Renal cortical epithelial cell (primary cell): ENCODE data around the gene IHH. TPM values are rescaled to one million over a fixed set of nuclear protein-coding genes. Genes with fewer than 3 reads are reported as not detected.

Experiments
- DNase-seq: peaks from one replicate; pipeline ENCODE4 v3.0.0-alpha.2; 2011; ENCODE audit warnings: low read depth
- total RNA-seq: library from RNA; depleted of rRNA; stranded (reverse); fragments of >200 nt; gene quantifications from 2 replicates; pipeline ENCODE4 v1.2.3, GENCODE V29; 2014

The IHH gene
- total RNA-seq, 1 donor from 2014 or later: 0.25 TPM

DNA sequence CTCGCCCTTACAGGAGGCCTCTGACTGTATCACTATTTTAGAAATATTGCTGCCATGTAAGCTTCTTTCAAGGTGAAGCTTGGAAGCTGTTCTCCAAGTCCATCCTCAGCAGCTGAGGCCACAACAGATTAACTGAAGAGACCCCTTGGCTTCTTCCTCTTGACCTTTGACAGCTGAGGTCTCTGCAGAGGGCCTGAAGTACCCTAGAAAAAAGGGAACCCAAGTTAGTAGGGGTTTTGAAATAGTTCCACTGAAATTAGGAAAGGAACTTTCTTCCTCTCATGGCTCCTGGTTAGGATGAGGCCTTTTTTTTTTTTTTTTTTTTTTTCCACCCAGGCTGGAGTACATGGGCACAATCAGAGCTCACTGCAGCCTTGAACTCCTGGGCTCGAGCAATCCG lies 15.5 kb upstream of the IHH start:
- no peak for DNase-seq

DNA sequence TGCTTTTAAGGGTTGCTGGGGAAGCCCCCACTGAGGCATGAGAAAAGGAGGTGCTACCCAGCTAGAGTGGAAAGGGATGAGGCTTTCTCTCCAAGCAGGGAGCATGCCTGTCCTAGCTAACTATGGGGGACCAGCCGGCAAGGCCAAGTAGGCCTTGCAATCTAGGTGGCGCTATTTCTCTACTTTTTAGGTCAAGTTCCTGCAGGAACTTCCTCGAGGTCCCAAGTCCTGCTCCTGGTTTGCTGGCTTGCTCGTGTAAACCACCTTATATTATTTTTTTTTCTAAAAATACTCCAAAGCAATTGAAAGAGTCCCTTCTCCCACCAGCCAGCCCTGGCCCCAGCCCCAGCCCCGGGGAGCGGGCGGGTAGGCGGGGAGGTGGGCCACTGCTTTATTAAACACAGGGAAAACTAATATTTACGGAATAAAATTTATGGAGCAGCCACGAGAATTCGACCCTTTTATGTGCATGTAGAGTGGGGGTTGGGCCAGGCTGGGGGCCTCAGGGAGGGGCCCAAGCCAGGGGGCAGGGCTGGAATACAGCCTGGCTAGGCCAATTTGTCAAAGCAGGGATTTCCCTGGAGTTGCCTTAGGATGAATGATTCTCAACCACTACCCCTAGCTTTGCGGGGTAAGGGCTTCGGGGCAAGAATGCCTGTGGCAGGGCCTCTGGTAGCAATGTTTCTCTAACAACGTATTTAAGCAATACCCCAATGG lies 12.8 kb upstream of the IHH start:
- DNase-seq: peak; percentile 77

DNA sequence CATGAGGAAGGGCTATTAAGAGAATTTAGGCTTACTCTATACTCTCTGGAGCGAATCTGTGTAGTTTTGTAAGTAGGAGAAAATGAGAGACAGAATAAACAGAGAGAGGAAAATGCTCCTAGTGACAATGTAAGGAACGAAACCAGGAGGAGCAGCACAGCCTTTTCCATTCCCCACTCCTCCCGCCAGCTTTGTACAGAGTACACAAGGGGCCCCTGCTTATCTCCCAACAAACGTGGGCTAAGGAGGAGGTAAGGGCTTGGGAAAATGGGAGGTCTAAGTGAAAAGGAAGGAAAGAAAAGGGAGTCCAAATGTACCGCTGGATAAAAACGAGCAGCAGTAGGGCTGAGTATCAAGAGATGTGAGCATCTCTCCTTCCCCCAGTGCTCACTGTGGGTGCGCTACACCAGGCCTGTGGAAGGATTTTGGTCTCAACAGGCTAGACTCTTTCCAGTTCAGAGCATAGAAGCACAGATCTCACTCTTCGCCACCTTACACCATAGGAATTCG lies 12.1 kb upstream of the IHH start:
- DNase-seq: no peak

DNA sequence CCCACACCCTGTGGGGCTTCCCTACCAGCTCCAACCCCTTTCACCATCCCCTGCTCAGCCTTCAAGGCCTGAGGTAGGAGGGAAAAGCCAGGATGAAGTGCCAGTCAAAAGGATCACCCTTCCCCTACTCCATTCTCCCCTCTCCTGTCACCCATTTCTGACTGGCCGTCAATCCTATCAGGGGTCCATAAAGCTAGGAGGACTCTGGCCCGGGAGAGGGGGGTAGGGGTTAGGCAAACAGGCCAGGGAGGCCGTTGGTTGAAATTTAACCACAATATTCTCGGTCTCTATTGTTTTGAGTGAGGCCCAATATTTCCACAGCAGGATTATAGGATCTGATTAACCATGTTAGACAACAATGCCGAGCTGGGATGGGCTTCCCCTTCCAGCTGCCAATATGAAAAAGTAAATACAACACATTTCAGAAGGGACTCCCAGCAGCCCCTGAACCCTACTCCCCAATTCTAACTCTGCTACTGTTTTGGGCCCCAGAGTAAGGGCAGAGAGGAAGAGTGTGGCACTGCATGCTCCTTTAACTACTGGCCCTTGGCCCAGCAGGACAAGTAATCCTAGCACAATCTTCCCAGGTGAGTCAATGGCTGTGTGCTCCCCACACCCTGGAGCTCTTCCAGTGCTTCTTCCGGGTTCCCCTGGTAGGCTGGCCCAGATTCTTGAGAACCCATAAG lies 10.6 kb upstream of the IHH start:
- peak; percentile 33 for DNase-seq

DNA sequence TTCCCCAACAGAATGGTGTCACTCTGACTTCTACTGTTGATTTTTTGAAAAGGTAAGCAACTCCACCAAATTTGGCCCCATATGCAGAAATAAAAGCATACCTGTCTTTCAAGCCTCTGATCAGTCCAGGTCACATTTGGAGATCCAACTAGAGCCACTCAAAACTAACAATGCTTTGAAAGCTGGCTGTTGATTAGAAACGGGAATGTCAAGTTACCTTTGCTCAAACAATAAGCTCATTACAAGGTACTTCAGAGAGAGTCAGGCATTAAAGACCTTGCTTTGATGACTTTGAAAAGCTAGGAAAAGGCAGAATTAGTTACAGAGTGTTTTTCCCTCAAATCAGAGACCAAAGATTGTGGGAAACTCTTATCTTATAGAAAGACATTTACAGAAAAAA lies 4.8 kb upstream of the IHH start:
- DNase-seq: no peak

DNA sequence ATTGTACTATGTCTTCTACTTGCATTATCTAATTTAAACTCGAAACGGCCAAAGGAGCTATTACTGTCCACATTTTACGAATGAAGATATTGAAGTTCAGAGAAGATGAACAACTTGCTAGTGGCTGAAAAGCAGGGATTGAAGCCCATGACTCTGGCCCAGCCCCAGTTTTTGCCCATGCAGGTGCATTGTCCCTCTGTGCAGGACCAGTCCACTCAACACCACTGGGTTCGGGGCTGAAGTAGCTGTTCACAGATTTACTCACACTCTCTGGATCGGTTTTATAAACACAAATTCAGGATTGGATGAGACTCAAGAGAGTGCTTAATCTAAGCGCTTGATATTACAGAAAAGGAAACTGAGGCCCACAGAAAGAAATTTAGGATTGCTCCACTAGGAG lies 1.4 kb upstream of the IHH start:
- no peak for DNase-seq

DNA sequence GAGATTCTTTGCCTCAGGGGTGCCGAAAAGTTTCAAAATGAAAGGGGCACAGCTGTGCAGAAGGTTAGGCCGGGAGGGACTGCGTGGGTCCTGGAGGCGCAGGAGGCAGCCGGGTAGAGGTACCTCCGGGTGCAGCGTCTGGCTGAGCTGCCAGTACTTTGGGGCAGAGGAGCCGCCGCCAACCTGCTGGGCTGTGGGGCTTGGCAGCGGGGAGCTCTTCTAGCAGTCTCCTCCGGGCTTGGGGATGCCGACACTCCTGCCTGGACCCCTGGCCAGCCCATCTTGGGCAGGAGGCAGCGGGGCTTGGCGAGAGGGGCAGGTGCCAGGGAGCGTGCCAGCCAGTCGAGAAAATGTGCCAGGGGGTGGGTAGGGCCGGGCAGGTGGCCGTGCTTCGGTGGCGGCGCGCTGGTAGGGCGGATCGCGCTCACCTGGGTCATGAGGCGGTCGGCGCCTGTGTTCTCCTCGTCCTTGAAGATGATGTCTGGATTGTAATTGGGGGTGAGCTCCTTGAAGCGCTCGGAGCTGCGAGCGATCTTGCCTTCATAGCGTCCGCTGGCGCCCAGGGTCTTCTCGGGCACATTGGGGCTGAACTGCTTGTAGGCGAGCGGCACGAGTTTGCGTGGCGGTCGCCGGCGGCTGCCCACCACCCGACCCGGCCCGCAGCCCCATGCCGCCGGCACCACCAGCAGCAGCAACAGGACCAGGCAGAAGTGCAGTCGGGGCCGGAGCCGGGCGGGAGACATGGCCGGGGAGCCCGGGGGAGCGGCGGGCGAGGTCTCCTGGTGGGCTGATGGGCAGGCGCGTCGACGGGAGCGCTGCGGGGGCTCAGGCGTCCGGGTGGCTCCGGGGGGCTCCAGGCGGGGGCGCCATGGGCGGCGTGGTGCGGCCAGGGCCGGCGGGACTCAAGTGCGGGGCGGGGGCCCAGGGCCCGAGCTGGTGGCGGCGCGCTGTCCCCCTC lies 717 bp downstream of the IHH start:
- DNase-seq: no peak

DNA sequence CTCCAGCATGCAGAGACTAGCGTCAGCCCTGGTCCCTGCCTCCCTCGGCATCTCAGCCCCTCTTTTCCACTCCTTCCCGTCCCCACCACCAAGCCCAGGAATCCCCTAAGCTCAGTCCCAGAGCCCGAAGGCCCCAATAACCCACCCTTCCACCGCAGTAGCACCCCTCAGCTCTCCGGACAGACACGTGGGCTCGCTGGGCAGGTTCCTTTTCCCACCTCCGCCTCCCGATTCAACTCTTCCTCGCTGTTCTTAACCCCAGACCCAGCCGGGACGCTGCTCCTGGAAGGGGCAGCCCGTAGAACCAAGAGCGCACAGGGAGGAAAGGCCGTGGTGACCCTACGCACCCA lies 1.4 kb downstream of the IHH start:
- no peak for DNase-seq

DNA sequence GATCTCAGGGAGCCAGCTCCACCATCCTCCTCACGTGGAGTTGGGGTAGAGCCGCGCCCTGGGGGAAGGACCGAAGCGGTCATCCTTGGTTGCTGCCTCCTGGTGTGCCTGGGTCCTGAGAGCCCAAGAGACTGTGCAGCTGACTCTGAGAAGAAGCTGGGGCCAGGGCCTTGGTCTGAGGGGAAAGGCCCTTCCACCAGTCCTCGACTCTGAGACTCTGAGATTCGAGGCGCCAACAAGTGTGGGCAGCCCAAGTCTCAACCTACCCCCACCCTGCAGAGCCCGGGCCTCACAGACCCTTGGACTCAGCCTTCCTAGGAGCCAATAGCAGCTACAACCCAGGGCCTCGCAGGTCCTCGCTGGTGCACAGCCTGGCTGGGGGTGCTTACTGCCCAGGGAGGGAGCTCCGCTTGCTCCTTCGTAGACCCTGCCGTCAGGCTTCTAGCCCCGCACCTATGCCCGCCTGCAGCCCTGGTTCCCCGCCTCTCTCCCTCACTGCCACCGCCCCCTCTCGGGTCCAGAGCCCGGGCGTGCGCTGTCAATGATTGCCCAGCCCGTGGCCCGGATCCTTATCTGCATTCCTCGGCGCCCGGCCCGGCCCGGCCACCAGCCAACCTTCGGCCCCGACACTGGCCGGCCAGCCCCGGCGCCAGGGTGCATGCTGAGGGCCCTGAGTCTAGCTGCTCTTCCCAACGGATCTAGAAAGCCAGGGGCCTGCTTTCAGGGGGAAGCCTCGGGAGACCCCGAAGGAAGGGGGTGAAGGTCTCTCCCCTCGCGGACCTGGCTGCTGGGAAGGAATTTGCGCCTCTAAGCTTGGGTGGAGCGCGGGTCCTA lies 2.0 kb downstream of the IHH start:
- DNase-seq: no peak

DNA sequence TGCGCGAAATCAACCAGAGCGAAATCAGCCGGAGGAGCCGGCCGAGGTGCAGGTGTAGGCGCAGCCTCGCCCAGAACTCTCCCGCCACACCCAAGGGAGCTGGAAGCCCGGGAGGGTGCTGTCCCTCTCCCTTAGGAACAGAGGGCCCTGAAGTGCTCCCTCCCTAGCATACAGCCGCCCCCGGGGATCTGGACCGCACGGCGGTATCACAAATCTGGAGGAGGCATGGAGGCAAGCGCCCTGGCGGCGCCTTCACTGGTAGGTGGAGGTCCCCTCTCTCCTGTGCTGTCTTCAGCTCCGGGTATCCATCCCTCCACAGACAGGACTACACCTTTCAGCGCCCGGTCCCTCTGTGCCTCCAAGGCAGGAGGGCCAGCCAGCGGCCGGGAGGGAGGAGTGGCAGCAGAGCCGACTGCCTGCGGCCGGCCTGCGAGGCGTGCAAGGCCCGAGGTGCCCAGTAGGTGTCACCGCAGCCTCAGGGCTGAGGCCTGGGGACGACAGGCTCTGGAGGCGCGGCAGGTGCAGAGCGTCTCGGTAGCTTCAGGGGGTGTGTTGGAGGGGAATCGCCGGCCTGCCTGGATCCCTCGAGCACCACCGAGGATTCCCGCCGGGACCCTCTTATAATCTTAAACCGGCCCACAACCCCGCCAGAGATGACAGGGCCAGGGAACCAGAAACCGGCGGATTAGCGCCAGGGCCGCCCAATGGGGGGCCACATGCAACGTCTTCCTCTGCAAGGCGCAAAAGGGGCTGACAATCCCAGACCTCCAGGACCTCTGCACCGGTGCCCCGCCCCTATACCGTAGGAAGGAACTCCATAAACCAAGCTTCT lies 2.8 kb downstream of the IHH start:
- no peak for DNase-seq

DNA sequence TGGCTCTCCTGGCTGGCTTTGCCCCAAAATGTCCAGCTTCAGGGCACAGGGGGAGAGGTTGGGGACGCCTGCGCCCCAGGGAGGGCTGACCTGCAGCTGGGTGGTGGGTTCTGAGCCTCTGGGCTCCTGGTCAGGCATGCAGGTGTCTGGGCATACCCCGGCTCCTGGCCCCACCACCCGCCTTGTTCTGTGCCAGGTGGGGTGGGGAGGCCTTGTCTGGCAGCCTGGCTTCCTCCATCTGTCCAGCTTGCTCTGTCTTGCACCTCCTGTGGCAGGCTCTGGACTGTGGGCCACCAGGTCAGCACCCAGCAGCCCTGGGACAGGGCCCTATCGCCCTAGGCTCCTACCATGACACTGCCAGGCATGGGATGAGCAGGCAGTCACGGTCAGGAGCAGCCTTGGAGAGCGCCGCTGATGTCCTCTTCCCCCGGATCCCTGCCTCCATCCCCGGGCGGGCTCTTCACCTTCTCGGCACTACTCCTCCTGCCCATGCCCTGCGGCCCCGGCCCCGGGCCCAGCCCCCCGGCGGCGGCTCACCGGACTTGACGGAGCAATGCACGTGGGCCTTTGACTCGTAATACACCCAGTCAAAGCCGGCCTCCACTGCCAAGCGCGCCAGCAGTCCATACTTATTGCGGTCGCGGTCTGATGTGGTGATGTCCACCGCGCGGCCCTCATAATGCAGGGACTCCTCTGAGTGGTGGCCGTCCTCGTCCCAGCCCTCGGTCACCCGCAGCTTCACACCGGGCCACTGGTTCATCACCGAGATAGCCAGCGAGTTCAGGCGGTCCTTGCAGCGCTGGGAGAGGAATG lies 3.6 kb downstream of the IHH start:
- DNase-seq: no peak

DNA sequence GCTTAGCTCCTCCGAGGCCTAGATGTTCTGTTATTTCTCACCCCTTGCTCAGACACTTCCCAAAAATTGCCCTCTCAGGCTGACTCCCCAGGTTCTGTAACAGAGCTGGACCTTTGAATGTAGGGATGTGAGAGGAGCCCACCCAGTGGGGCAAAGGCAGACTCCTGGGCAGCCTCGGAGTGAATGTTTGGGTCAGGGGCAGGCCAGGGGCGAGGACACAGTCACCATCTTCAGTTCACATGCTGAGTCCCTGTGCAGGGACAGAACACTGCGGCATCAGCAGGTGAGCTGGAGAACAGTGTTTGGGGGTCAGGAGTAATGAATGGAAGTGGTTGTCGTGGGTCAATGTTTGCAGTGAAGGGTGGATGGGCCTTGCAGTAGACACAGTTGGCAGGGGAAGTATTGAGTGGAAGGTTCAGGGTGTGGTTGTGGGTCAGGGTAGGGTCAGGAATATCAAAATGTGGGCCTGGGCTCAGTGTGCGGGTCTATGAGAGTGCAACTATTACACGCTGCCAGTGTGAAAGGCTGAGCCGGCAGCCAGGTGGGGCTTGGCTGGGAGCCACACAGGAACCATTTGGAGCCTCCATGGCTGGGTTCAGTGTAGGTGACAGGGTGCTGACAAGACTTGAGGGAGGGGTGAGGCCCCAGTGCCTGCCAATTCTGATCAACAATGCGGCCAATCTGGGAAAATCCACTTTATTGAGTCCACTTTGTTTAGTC lies 4.4 kb downstream of the IHH start:
- DNase-seq: no peak

DNA sequence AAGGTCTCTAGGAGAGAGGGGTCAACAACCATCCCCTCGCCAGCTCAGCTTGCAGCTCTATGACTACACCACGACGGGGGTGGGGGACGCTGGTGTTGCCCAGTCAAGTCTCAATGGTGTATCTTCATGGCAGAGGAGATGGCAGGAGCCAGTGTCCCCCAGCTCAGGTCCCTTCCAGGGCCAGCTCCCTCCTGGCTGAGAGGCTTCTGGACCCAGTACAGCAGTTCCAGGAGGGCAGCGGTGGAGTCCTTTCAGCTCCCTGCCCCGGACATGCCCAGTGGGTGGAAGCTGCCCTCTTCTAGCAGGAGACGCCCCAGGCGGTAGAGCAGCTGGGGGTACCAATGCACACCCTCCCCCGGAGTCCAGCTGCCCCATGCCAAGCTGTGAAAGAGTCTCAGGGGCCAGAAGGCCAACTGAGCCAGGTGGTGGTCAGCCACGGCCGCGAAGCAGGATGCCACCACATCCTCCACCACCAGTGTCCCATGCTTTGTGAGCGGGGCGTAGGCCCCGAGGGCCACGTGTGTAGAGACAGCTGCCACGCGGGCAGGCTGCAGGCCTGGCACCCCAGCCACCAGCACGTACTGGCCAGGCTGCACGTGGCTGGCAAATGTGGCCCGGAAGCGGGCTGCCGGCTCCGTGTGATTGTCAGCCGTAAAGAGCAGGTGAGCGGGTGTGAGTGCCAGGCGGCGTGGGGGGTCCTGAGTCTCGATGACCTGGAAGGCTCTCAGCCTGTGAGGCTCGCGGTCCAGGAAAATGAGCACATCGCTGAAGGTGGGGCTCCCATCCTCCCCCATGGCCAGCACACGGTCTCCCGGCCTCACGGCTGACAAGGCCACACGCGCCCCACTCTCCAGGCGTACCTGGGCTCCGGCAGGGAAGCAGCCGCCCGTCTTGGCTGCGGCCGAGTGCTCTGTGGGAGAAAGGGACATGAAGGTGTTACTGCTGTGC lies 5.5 kb downstream of the IHH start:
- DNase-seq: no peak

DNA sequence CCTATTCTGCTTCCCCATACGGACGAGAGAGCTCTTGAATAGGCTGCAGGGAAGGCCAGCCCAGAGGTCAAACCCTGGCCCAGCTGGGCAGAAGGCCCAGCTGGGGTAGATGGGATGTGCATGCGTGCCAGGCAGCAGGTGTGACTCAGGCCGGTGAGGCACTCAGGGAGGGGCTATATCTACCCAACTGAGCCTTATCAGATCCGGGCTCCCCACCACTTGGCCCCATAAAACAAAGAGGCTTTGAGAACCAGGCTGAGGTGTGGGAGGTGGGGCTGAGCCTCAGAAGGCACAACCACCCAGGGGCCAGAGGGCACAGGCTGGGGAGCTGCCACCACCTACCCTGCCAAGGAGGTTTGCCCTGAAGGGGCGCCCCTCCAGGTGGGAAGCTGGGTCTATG lies 11.4 kb downstream of the IHH start:
- no peak for DNase-seq

DNA sequence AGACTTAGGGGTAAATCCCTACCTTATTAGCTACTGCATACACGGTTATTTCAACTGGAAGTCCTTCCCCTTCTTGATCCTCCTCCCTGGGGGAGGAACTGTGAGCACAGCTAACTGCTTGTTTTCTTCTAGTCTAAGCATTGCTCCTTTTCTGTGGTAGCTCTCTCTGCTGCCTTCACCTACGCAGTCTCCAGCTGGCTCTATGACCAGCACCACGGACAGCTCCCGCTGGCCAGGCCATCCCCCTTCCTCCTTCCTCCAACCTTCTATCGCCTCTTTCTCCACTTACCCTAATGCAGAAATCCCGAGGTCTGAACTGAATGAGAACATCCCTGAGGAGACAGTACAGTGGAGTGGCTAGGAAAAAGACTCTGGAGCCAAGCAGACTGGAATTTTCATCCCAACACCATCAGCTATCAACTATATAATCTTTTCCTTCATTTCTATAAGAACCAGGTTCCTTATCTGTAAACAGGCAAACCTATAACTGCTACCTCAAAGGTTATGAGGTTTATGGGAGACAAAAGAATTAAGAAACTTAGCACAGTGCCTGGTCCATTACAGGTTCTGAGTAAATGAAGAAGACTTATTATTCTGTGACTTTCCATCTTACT lies 14.7 kb downstream of the IHH start:
- peak; percentile 23 for DNase-seq

DNA sequence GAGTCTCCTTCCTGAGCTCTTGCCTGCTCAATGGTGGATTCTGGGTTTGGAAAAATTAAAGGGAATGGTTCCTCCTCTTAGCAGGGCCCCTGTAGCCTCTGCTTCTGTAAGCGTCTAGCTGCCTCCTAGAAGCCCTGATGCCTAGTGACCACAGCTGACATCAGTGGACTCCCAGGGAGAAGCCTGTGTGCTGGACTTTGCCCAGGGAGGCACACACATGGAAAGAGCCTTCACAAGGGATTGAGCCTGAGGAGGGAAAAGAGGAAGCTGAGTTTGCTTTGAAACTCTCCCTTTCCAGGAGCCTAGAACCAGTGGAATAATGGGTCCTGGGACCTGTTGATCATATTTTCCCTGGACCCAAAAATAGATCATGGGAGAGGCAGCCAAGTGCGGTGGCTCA lies 18.0 kb downstream of the IHH start:
- no peak for DNase-seq

DNA sequence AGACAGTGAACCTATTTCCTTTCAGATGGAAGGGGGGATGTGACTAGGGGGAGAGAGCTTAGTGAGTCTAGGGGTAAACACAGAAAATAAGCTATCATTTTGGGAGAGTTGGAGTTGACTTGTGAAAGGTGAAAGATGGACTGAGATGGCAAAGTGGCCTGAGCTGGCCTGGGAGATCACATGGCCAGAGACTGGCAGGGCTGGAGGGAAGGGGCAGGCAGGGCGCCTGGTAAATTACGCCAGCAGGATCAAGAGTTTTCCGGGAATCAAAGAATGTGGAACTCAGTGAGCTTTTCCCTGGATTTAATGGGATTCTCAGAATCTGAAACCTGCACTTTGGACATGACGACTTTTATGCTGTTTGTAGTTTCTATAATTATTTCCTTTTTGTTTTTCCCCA lies 18.6 kb downstream of the IHH start:
- no peak for DNase-seq

DNA sequence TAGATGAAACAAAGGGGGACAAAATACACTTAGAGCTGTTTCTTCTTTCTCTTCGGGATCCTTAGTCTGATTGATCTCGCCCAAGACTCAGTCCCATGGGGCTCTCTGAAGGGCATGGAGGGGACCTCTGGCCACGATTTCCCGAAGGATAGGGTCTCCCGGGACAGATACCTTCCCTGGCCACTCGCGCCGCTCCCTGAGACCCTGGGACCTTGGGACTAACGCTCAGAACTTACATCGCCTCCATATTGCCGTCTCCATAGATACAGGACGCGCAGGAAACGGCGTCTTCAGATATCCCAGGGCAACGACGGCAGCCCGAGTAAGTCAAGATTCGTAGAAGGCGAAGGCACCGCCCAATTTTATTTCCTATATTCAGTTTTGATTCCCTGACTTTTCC lies 19.5 kb downstream of the IHH start, which contains the start of gene CFAP65:
TSS of gene CFAP65 (minus strand) at position 265 of the 400 bp plus-strand sequence. CDS start 2,468 bp downstream, outside the sequence.
- peak; percentile 32 for DNase-seq
